GM19099 (cell line): Measurements from ENCODE around the gene CREBL2.

Experiments used
- POLR2A ChIP-seq: IDR thresholded peaks from 3 replicates; pipeline ENCODE4 v1.6.1; 2011; ENCODE audit warnings: low read depth; ENCODE audit not compliant: insufficient read length; ENCODE audit errors: extremely low read depth

Gene CREBL2

GRCh38 chr12:12590961-12591360 is 20.7 kb upstream of the CREBL2 start:
- TF ChIP-seq POLR2A = no peak

- no peak for TF ChIP-seq POLR2A
Measured at GRCh38 chr12:12592930-12593329, 18.7 kb upstream of the CREBL2 start.

GRCh38 chr12:12598864-12599263 is 12.8 kb upstream of the CREBL2 start:
- TF ChIP-seq POLR2A = no peak

GRCh38 chr12:12599750-12600643 is 11.7 kb upstream of the CREBL2 start:
- no peak for TF ChIP-seq POLR2A

GRCh38 chr12:12600659-12601058 is 11.0 kb upstream of the CREBL2 start:
- TF ChIP-seq POLR2A = no peak

- no peak for TF ChIP-seq POLR2A
Measured at GRCh38 chr12:12604740-12605139, 6.9 kb upstream of the CREBL2 start.

- TF ChIP-seq POLR2A = no peak
Measured at GRCh38 chr12:12606781-12607589, 4.7 kb upstream of the CREBL2 start.

- TF ChIP-seq POLR2A = no peak
Measured at GRCh38 chr12:12608557-12608957, 3.1 kb upstream of the CREBL2 start.

GRCh38 chr12:12609692-12610091 is 2.0 kb upstream of the CREBL2 start:
- TF ChIP-seq POLR2A = no peak

- TF ChIP-seq POLR2A = no peak
Measured at GRCh38 chr12:12610711-12611110, 965 bp upstream of the CREBL2 start.

- no peak for TF ChIP-seq POLR2A
Measured at GRCh38 chr12:12612358-12612757, 682 bp downstream of the CREBL2 start.

- no peak for TF ChIP-seq POLR2A
Measured at GRCh38 chr12:12613344-12613743, 1.7 kb downstream of the CREBL2 start.

- TF ChIP-seq POLR2A = no peak
Measured at GRCh38 chr12:12614342-12614741, 2.7 kb downstream of the CREBL2 start.

- no peak for TF ChIP-seq POLR2A
Measured at GRCh38 chr12:12616512-12617310, 5.0 kb downstream of the CREBL2 start.

- no peak for TF ChIP-seq POLR2A
Measured at GRCh38 chr12:12620730-12621315, 9.1 kb downstream of the CREBL2 start.

- TF ChIP-seq POLR2A = no peak
Measured at GRCh38 chr12:12622418-12622817, 10.7 kb downstream of the CREBL2 start.
